H1 (cell line): ENCODE data around the gene RHOG. TPM values are rescaled to one million over a fixed set of nuclear protein-coding genes. Genes with fewer than 3 reads are reported as not detected.

Experiments
- CTCF ChIA-PET: fragments of 300-600 bp; sonication (Branson Sonifier 250); formaldehyde crosslinking; loops from one replicate; lab custom pipeline; 2021; ENCODE audit not compliant: partially characterized antibody; lab: Charles Lee
- POLR2A ChIA-PET: fragments of 300-600 bp; sonication (Branson Sonifier 250); formaldehyde crosslinking; loops from one replicate; lab custom pipeline; 2021; ENCODE audit warnings: inconsistent platforms; ENCODE audit not compliant: partially characterized antibody; lab: Charles Lee
- DNase-seq, 2 experiments: peaks; one replicate each; pipeline versions ENCODE4 v3.0.0 to v3.0.0-alpha.2; 2010 to 2022; ENCODE audit warnings: low spot score in 2 of 2, low read depth in 1 of 2, mixed read lengths in 1 of 2
- FAIRE-seq: peaks from 2 replicates; lab custom pipeline; 2011; peaks lifted over from hg19 to GRCh38; lab: Jason Lieb, UNC
- H2AFZ ChIP-seq: 2 replicates; pipeline ENCODE4 v1.8.1; 2012; ENCODE audit warnings: low read length, inconsistent platforms
- H2AK5ac ChIP-seq: 2 replicates; pipeline ENCODE4 v1.6.1; 2013; ENCODE audit warnings: low read depth, low read length
- H2BK120ac ChIP-seq: replicated peaks from 2 replicates; pipeline ENCODE3; 2013; ENCODE audit warnings: low read depth, low read length, inconsistent platforms
- H2BK12ac ChIP-seq: 2 replicates; pipeline ENCODE4 v1.6.1; 2013; ENCODE audit warnings: low read depth, low read length
- H2BK15ac ChIP-seq: 2 replicates; pipeline ENCODE4 v1.6.1; 2013; ENCODE audit warnings: low read length
- H2BK20ac ChIP-seq: 2 replicates; pipeline ENCODE4 v1.6.1; 2013; ENCODE audit warnings: low read length
- H2BK5ac ChIP-seq: 2 replicates; pipeline ENCODE4 v1.6.1; 2013; ENCODE audit warnings: low read depth, low read length
- H3K14ac ChIP-seq: 2 replicates; pipeline ENCODE4 v1.6.1; 2013; ENCODE audit warnings: inconsistent platforms; ENCODE audit not compliant: insufficient read length
- H3K18ac ChIP-seq: 2 replicates; pipeline ENCODE4 v1.6.1; 2013; ENCODE audit warnings: low read length; ENCODE audit errors: extremely low read depth
- H3K23ac ChIP-seq: 2 replicates; pipeline ENCODE4 v1.6.1; 2013; ENCODE audit warnings: inconsistent platforms; ENCODE audit not compliant: insufficient read length
- H3K23me2 ChIP-seq: 2 replicates; pipeline ENCODE4 v1.6.1; 2013; ENCODE audit warnings: low read depth, low read length
- H3K27ac ChIP-seq: 2 replicates; pipeline ENCODE4 v1.6.1; 2011; ENCODE audit warnings: low read depth, low read length, inconsistent platforms
- H3K27me3 ChIP-seq, 4 experiments: replicated peaks in 1 of 4; 1 replicate in 1 of 4; 2 replicates in 3 of 4; pipeline versions ENCODE4 v1.6.1 to v1.8.1; 2011 to 2013; ENCODE audit warnings: low read length in 3 of 4, mild to moderate bottlenecking in 3 of 4, inconsistent platforms in 2 of 4, mixed read lengths in 2 of 4, moderate library complexity in 1 of 4; ENCODE audit not compliant: control insufficient read depth in 3 of 4, insufficient read depth in 3 of 4; ENCODE audit errors: extremely low read depth in 1 of 4
- H3K36me3 ChIP-seq, 4 experiments: 2 replicates each; pipeline versions ENCODE4 v1.6.1 to v1.8.1; 2011 to 2013; ENCODE audit warnings: mild to moderate bottlenecking in 4 of 4, low read length in 3 of 4, moderate library complexity in 2 of 4, control low read depth in 1 of 4, inconsistent platforms in 1 of 4; ENCODE audit not compliant: insufficient read depth in 4 of 4, control insufficient read depth in 2 of 4
- H3K4ac ChIP-seq: replicated peaks from 2 replicates; pipeline ENCODE3; 2013; ENCODE audit warnings: low read length, low read depth, mixed read lengths, inconsistent platforms; ENCODE audit not compliant: insufficient read length
- H3K4me1 ChIP-seq, 4 experiments: replicated peaks in 1 of 4; 1 replicate in 1 of 4; 2 replicates in 3 of 4; pipeline versions ENCODE4 v1.6.1 to v1.8.1; 2011 to 2013; ENCODE audit warnings: low read length in 3 of 4, inconsistent platforms in 2 of 4, mixed read lengths in 1 of 4; ENCODE audit not compliant: insufficient read depth in 4 of 4, control insufficient read depth in 3 of 4
- H3K4me2 ChIP-seq, 2 experiments: 2 replicates each; pipeline versions ENCODE4 v1.6.1 to v1.8.1; 2011 to 2013; ENCODE audit warnings: low read depth in 2 of 2, low read length in 2 of 2, control low read depth in 1 of 2, inconsistent platforms in 1 of 2, mild to moderate bottlenecking in 1 of 2; ENCODE audit not compliant: insufficient read depth in 1 of 2
- H3K4me3 ChIP-seq, 4 experiments: fragments of 200-600, 300-600 bp in 1 of 4; sonication (generic), shearing (Covaris generic), sonication (Bioruptor Twin) in 1 of 4; 2 replicates each; pipeline versions ENCODE4 v1.5.1 to v1.8.1; 2011 to 2016; ENCODE audit warnings: low read length in 4 of 4, low read depth in 3 of 4, control low read depth in 2 of 4, inconsistent platforms in 2 of 4, mild to moderate bottlenecking in 2 of 4, mixed read lengths in 1 of 4, moderate library complexity in 1 of 4; ENCODE audit not compliant: insufficient read depth in 2 of 4; ENCODE audit errors: extremely low read depth in 1 of 4
- H3K56ac ChIP-seq: replicated peaks from 2 replicates; pipeline ENCODE3; 2013; ENCODE audit warnings: low read depth, mild to moderate bottlenecking, mixed read lengths, low read length, inconsistent platforms; ENCODE audit not compliant: insufficient read length
- H3K79me1 ChIP-seq: 2 replicates; pipeline ENCODE4 v1.6.1; 2013; ENCODE audit warnings: low read depth, low read length, control low read depth
- H3K79me2 ChIP-seq, 2 experiments: 2 replicates each; pipeline versions ENCODE4 v1.6.1 to v1.8.1; 2012 to 2013; ENCODE audit warnings: low read length in 2 of 2, mild to moderate bottlenecking in 2 of 2, inconsistent platforms in 1 of 2; ENCODE audit not compliant: insufficient read depth in 2 of 2, control insufficient read depth in 1 of 2
- H3K9ac ChIP-seq, 4 experiments: replicated peaks in 1 of 4; 1 replicate in 1 of 4; 2 replicates in 3 of 4; pipeline versions ENCODE4 v1.6.1 to v1.8.1; 2011 to 2013; ENCODE audit warnings: low read depth in 3 of 4, low read length in 3 of 4, control low read depth in 2 of 4, mild to moderate bottlenecking in 2 of 4, moderate library complexity in 2 of 4, inconsistent platforms in 1 of 4; ENCODE audit errors: extremely low read depth in 1 of 4
- H3K9me3 ChIP-seq, 2 experiments: 2 replicates each; pipeline versions ENCODE4 v1.6.1 to v1.8.1; 2012 to 2013; ENCODE audit warnings: mild to moderate bottlenecking in 2 of 2, moderate library complexity in 2 of 2, control low read depth in 1 of 2, inconsistent platforms in 1 of 2, low read depth in 1 of 2, low read length in 1 of 2, mixed read lengths in 1 of 2; ENCODE audit not compliant: insufficient read depth in 2 of 2
- H4K20me1 ChIP-seq, 2 experiments: replicated peaks in 1 of 2; 2 replicates each; pipeline versions ENCODE3 to v1.8.1; 2011 to 2013; ENCODE audit warnings: inconsistent platforms in 2 of 2, low read length in 2 of 2, mild to moderate bottlenecking in 1 of 2; ENCODE audit not compliant: insufficient read depth in 2 of 2, control insufficient read depth in 1 of 2
- H4K5ac ChIP-seq: 2 replicates; pipeline ENCODE4 v1.6.1; 2013; ENCODE audit warnings: low read length, low read depth, mixed read lengths, inconsistent platforms; ENCODE audit not compliant: insufficient read length
- H4K8ac ChIP-seq: 2 replicates; pipeline ENCODE4 v1.8.0; 2013; ENCODE audit warnings: mild to moderate bottlenecking, moderate library complexity, low read length, inconsistent platforms; ENCODE audit not compliant: insufficient read depth; ENCODE audit errors: extremely low read depth
- H4K91ac ChIP-seq: replicated peaks from 2 replicates; pipeline ENCODE3; 2013; ENCODE audit warnings: low read length, mixed read lengths, inconsistent platforms; ENCODE audit not compliant: insufficient read length
- CBX8 ChIP-seq: fragments of 300-800, 300-1000 bp; sonication (generic); IDR thresholded peaks from 2 replicates; pipeline ENCODE4 v1.7.1; 2016; ENCODE audit warnings: low read depth, low read length, borderline replicate concordance
- NANOG ChIP-seq: IDR thresholded peaks from 2 replicates; pipeline ENCODE4 v1.6.1; 2011; ENCODE audit warnings: low read length, low read depth, mild to moderate bottlenecking, inconsistent platforms; ENCODE audit not compliant: insufficient read depth, poor library complexity, severe bottlenecking
- RFX5 ChIP-seq: IDR thresholded peaks from 2 replicates; pipeline ENCODE4 v1.6.1; 2011; ENCODE audit warnings: low read depth, low read length, improper control_type of control experiment, borderline replicate concordance
- WGBS, 2 experiments: shearing (Covaris generic) in 1 of 2; methylation state at CpG; one replicate each; pipeline versions ENCODE4 v1.1.6 to v1.1.7; 2013 to 2015; ENCODE audit warnings: low lambda C conversion rate in 2 of 2, mixed read lengths in 2 of 2, inconsistent platforms in 1 of 2, low coverage in 1 of 2, missing lambda C conversion rate in 1 of 2; ENCODE audit not compliant: insufficient replicate concordance in 2 of 2, insufficient coverage in 1 of 2, insufficient read length in 1 of 2; ENCODE audit errors: extremely low coverage in 1 of 2, missing lambda C conversion rate in 1 of 2; 5-methylcytosine and 5-hydroxymethylcytosine counted together
- polyA plus RNA-seq, 7 experiments: library from polyadenylated mRNA; depleted of rRNA in 3 of 7; stranded (reverse) in 5 of 7; unstranded in 2 of 7; fragments of >200 nt in 5 of 7; fragments of 200-250 nt in 2 of 7; gene quantifications; 1 replicate in 5 of 7; 2 replicates in 1 of 7; 4 replicates in 1 of 7; pipeline versions ENCODE4 v1.2.1 to v1.2.3, GENCODE V29; 2011 to 2013; ENCODE audit warnings: missing spikeins in 2 of 7, mixed read lengths in 2 of 7
- total RNA-seq: library from RNA; stranded (reverse); fragmentation: NEBNext Ultra II Directional; extraction: Animal tissue kit (Norgen Biotek cat#: 25700); gene quantifications from 2 replicates; pipeline ENCODE4 v1.2.1, GENCODE V29; 2021

The RHOG gene
- total and polyA plus RNA-seq, 2 of the 8 experiments (the other 6 are each of a cell fraction or from before 2014, with no cell fraction given) = 28.3 to 69.6 TPM

DNA sequence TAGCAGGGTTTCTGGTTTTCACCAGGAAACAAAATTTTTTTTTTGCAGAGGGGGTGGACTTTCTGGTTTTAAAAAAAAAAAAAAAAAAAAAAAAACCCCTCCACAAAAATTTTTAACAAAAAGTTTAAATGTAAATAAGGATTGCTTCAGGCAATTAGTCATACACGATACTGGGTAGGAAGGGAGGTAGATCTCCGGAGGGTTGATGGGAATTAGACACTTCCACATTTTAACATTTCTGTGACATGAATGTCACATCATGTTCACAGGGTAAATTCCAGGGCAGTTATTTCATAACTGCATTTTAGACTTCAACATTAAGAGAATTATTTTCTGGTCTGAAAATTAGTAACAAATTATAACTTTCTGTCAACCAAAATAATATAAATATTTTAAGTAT, 59.3 kb downstream of the RHOG start:
- no peak overlapping the region for H3K18ac ChIP-seq
- ChIA-PET POLR2A (no interaction called here), CTCF (interaction anchor here (0.6 to 1.7 kb wide), 2 partner anchors 14 to 54 kb away, joined by 3 to 4 read pairs; no protein-coding TSS in a partner anchor)
- no peak overlapping the region for H3K27ac ChIP-seq
- H3K27me3 ChIP-seq = no peaks in the 10 kb centered on the region
- H3K9me3 ChIP-seq = no peaks in the 10 kb centered on the region
- H2BK15ac ChIP-seq = no peak overlapping the region
- H2BK12ac ChIP-seq = no peak overlapping the region
- no peak overlapping the region for H4K5ac ChIP-seq
- H3K4me3 ChIP-seq = no peak overlapping the region
- no peak overlapping the region for H3K56ac ChIP-seq
- no peaks in the 10 kb centered on the region for H3K23me2 ChIP-seq
- H4K20me1 ChIP-seq = peaks cover 3 to 6% of the 10 kb centered on the region in 2 experiments
- no peak overlapping the region for H2BK5ac ChIP-seq
- DNase-seq (no peak), FAIRE-seq (no peak)
- H3K79me2 ChIP-seq = peaks cover 7 to 55% of the 10 kb centered on the region in 2 experiments
- no peak overlapping the region for H3K4ac ChIP-seq
- H3K4me2 ChIP-seq = no peak overlapping the region
- H4K8ac ChIP-seq = no peak overlapping the region
- H2BK120ac ChIP-seq = no peak overlapping the region
- no peak overlapping the region for H3K14ac ChIP-seq
- no peak overlapping the region for H2BK20ac ChIP-seq
- H3K4me1 ChIP-seq = no peaks in the 10 kb centered on the region
- peaks cover 5 to 53% (median 24%) of the 10 kb centered on the region in 4 experiments for H3K36me3 ChIP-seq
- H3K79me1 ChIP-seq = peaks cover 5% of the 10 kb centered on the region
- H4K91ac ChIP-seq = no peak overlapping the region
- WGBS, 2 experiments = 95% methylated on average over 2 of the region's 2 CpGs; no CpG with 5 or more reads in 1 of the 2 experiments
- no peak overlapping the region for H2AK5ac ChIP-seq
- H3K9ac ChIP-seq = no peak overlapping the region
- no peak overlapping the region for H3K23ac ChIP-seq
- H2AFZ ChIP-seq = no peak overlapping the region
- no peak for TF ChIP-seq RFX5
- no peak for TF ChIP-seq NANOG
- no peak for TF ChIP-seq CBX8
